8988T (cell line): ENCODE measurements around the gene CALCOCO1.
"Not testable (repeated sequence)": the region's sequence is repeated elsewhere in the genome, so short reads cannot be mapped to it uniquely, and the experiment has no call there.

Experiments used
- DNase-seq: peaks from one replicate; pipeline ENCODE4 v3.0.0; 2011

Gene CALCOCO1, protein sequence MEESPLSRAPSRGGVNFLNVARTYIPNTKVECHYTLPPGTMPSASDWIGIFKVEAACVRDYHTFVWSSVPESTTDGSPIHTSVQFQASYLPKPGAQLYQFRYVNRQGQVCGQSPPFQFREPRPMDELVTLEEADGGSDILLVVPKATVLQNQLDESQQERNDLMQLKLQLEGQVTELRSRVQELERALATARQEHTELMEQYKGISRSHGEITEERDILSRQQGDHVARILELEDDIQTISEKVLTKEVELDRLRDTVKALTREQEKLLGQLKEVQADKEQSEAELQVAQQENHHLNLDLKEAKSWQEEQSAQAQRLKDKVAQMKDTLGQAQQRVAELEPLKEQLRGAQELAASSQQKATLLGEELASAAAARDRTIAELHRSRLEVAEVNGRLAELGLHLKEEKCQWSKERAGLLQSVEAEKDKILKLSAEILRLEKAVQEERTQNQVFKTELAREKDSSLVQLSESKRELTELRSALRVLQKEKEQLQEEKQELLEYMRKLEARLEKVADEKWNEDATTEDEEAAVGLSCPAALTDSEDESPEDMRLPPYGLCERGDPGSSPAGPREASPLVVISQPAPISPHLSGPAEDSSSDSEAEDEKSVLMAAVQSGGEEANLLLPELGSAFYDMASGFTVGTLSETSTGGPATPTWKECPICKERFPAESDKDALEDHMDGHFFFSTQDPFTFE

DNA sequence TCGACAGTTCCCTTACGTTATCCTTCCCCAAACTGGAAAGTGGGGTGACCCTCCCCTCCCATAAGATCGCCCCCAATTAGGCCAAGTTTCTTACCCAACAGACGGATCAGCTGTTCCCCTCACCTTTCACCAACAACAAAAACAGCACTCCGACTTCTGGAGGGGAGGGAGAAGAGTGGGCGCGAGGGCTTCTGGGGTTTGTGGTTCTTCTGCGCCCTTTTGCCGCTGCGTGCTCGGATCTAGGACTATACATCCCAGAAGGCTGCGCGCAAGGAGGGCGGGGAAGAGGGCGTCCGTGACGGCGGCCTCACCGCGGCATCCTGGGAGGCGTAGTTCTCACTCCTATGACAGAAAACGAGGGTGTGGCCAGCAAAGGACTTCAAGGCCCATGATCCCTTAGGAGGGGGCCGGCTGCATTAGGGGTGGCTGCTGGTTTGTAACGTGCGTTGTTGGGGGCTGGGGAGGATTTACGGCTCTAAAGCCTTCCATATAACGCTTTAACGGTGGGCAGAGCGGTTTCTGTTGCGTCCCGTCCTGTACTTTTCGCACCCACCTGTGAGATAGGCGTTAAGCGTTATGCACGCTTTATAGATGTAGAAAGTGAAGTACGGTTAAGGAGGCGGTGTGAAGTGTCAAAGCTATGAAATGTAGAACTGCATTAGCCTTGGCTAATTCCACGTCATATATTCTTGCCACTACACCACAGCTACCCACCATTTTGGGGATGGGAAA is at the start of gene CALCOCO1:
Gene CALCOCO1, minus strand, starts transcription at position 143 of the 732 bp plus-strand sequence. CDS start 2,210 bp downstream, outside the sequence.
- DNase-seq = peak; percentile 90

DNA sequence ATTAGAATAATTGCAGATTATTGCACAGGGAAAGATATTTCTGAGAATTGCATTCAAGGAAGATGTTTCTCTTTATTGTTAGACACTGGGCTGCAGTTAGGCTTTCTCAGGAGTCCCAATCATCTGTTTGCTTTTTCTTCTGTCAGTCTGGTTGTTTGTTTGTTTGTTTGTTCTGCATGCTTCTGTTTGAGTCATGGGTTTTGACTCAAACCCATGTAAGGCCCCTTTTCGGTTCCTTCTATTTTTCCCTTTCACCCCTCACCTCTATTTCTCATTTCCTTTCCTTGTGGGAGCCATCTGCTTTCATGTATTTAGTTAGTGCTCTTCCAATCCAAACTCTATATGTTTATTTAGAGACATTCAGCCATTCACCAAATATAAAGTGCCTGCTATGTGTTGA is 49.6 kb upstream of the CALCOCO1 start:
- DNase-seq = no peak

DNA sequence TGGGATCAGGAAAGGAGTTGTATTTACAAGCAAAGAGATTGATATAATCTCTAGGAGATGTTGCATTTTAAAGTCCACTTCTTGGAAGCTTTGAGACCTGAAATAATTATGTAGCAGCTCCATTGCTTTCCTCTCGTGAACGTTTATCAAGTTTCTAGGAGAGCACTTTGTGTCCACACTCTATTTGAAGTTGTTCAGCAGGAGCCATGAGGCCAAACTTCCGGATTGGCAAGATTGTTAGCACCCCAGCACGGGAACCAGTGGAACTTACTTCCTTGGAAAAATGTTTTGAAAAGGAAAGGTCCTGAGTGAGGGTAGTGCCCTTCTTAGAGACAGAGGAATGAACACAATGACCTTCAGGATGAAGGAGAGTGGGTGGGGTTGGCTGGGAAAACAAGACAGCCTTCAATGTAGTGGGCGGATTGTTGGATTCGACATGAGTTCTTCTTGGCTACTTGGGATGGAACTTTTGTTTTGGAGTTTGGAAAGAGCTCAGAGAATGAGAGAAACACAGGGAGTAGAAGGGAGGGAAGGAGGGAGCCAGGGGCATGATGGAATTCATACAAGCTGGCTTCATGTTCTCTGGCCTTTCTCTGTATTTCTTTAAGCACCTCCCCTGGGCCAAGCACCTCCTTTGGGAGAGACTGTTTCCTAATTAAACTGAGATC is 48.4 kb upstream of the CALCOCO1 start:
- no peak for DNase-seq

DNA sequence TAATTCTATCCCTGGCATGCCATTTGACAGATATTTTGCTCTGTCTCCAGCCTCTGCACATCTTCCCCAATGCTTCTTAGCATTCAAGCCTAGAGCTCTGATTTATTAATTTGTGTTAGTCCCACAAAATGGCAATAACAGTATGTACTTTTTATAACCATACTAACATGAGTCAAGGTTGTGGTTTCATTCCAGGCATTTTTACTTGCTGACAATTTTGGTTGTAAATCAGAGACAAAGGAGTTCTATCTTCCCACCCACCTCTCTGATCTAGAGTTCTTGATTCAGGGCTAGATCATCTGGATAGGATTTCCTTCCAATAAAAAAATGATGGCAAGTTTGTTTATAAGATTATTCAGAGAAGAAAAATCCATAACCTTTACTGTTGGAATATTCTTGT is 43.0 kb upstream of the CALCOCO1 start:
- DNase-seq = no peak

DNA sequence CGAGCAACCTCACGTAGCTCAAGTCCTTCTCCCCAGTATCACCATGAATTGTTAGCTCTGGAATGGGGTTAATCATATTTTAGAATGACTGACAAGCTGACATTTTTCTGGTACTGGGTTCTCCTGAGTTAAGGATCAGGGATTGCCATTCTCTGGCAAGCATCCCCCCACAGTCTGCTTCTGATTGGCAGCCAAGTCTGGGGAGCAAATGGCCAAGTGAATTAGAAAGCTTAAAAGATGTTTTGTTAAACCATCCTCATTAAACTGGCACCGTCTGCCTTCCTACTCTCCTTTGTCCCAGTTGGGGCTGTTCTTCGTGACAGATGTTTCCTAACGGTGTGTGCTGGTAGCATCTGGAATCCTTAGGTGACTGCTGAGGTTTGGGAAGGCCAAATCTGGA is 41.7 kb upstream of the CALCOCO1 start:
- no peak for DNase-seq

DNA sequence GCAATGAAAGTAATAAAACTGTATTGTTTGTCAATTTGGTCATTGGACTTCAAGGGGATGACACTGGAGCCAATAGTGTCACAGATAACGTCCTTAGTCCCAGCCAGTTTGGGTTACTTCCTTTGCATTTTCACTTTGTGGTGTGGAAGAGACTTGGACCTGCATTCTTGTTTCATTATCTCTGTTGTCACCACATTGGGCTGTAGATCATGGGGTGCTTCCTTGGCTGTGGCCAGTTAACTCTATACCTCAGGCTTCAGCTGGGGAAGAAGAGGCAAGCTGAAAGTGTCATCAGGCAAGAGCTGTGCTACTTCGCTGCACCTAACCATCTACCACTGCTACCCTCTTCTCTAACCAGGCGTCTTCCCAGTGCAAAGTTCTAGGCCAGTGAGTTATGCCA is 39.6 kb upstream of the CALCOCO1 start:
- no peak for DNase-seq

DNA sequence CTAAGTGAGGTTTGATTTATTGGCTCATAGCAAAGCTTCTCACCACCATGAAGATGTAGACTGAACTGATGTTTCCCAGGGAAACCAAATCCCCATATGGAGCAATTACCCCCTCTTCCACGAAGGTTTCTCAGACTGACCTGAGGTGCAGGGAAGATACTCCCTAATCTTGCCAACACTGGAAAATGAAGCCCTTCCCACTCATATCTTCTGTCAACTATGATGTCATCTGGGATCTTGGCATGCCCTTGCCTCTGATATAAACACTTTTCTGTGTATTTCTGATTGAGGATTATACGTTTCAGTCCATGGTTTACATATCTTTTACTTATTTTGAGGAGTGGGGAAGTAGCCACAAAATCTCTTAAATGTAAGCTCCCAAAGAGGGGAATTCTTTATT is 38.6 kb upstream of the CALCOCO1 start:
- DNase-seq = no peak

DNA sequence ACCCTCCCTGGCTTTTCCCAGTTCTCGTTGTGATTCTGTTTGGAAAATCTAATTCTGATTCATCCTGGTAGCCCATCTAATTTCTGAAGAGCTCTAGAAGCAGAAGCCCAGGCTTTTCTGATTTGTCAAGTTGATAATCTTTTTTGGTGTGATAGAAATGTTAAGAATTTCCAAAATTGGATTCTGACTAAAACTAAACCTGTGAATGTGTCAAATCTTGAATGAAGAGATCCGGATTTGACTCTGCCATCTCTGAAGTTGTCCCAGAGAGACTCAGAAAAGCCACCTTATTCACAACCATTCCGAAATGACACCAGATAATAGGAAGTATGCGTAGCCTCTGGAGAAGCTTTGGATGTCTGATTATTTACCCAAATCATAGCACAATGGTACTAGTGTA is 37.4 kb upstream of the CALCOCO1 start:
- DNase-seq = no peak

DNA sequence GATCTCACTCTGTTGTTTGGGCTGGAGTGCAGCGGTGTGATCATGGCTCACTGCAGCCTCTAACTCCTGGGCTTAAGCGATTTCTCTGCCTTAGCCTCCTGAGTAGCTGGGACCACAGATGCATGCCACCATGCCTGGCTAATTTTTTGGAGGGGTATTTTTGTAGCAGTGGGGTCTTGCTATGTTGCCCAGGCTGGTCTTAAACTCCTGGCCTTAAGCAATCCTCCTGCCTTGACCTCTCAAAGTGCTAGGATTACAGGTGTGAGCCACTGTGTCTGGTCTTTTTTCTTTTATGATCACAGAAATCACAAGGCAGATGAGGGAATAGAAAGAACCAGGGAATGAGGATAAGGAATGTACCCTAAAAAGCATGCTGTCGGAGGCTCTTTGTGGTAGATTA is 35.5 kb upstream of the CALCOCO1 start:
- DNase-seq = not testable (repeated sequence)

DNA sequence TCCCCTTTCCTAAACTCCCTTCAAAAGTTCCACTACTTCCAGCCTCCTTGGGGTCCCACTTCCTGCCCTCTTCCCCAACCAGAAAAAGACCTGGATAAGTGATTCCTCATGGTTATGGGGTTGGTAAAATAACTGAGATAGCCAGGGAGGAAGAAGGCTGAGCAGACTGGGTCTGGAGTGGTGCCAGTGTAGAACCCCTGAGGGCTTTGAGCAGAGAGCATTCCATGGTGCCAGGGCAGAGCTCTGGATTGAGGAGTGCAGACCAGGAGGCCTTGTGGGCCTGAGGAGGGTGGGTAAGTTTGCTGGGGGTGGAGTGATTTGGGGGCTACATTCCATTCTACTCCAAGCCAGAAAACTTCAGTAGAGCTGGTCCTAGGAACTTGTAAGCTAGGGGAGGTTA is 34.1 kb upstream of the CALCOCO1 start:
- DNase-seq = no peak

DNA sequence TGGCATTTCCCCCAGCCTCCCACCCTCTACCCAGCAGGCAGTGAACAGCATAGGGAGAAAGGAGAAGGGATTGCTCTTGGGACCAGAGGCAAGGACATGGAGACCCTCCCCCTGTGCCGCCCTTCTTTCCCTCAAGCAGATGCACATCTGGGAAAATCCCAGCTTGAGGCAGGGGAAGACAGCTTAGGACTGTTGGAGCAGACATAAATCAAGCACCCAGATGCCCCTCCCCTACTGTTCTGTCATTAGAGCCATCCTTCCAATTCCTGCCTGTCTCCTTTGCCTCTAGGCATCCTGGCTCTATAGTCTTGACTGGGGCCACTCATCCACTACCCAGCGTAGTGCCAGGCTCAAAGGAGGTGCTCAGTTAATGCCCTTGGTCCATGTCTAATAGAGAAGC is 32.0 kb upstream of the CALCOCO1 start:
- no peak for DNase-seq

DNA sequence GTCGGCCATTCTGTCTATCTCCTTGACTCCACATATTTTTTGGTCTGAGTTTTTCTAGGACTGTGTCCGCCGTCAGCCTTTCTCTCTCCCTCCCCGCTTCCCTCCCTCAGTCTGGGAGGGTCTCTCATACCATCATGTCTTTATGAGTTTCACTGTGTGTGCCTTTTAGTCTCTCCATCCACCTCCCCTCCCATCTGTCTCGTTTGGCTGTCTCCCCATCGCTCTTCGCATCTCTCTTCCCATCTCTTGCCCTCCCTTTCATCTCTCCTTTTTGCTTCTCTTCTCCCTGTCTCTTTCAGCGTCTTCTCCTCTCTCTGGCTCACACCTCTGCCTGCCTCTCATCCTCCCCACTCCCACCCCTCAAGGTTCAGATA is 31.5 kb upstream of the CALCOCO1 start:
- DNase-seq = no peak

DNA sequence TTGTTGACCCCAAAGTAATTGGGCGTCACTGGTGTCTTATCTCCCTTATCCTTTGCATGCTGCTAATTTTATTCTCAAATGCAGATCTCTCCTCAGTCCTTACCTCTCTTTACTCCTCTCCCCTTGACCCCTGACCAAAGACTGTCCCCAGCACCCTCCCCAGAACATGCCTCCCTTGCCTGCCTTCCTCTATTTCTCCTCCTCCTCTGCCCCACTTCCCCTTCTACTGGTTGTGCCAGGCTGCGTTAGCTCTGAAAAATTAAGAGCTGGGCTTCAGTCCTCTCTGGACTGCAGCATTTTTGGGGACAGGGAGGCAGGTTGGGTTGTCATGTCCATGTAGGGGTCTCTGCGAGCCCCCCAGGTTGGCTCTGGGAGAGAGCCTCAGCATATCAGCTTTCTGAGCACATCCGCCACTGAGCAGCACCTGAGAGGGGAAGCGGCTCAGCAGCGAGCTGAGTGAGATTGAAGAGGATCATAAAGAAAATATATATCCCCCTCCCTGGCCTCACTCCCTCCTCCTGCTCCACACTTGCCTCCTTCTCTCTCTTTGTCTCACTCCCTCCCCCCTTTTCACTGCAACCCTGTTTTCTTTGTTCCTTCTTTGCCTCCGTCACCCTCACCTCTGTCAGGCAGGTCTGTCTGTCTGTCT is 31.0 kb upstream of the CALCOCO1 start:
- DNase-seq = no peak

DNA sequence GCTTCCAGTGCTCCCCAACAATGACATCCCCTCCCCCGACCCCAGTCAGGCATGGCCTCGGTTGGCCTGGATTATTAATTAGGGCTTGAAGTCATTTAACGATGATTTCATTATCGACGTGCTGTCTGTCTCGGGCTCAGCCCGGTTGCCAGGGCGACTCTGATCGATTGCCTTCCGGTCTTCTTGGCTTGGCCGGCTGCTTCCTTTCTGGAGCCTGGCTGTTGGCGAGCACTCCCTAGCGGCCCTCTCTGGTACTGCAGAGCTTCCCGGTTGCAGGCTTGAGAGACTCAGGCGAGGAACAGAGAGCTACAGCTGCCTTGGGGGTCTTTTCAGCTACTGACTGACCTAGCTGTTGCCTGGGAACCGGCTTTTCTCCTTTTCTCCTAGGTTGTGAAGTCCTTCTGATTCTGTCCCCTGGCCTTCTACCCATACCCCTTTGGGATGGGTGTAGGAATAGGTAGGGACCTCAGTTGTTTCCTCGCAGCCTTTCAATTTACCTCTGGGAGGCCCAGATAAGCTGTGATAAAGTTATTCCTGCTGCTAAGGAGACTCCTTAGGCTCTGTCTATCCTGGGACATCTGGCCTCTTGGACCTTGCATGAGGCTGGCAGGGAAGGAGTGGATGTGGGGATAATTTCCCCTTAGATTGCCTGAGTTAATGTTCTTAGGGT is 30.0 kb upstream of the CALCOCO1 start:
- peak; percentile 81 for DNase-seq

DNA sequence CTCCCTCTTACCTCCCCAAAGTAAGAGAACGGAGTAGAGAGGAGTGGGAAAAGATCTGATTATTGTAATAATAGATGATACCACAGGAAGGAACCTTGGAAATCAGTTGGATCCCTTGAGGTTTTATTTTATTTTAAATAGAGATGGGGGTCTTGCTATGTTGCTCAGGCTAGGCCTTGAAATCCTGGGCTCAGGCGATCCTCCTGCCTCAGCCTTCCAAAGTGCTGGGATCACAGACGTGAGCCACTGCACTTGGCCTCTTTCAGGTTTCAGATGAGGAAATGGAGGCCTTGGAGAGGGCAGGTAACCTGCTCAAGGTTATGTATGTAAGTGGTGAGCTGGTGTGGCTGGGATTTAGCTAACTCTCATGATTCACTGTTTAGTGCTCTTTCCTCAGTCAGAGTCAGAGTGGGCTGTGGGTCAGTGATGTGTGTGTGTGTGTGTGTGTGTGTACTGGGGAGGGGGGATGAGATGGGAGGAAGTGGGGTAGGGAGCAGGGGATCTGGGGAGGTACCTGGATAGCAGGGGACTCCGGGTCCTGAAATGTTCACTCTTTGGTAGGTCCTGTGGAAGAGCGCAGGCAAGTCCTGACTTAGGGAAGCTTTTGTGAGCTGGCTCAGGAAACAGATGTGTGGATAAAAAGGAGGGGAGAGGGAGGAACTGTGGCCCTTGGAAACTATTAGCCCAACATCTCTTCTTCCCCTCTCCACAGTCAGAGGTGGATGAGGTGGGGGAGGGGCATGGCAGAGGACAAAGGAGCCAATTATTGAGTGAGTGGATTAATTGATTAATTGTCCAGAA is 29.2 kb upstream of the CALCOCO1 start:
- DNase-seq = no peak

DNA sequence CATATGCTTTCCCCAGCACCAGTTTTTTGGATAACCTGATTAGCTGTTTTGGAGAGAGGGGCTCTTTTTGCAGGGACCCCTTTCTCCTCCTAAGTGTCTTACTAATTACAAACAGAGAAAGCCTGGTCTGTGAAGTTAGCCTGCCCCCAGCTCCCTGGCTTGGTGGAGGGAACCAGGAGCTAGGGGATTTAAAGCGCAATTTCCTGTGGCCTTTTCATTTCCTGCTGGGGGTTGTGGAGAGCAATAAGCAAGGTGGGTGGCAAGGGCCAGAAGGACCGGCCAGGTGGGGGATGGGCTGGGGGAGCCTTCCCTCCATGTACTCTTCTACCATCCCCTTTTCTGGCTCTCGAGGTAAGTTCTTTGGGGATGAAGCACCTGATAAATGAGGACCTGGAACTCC is 28.6 kb upstream of the CALCOCO1 start:
- no peak for DNase-seq

DNA sequence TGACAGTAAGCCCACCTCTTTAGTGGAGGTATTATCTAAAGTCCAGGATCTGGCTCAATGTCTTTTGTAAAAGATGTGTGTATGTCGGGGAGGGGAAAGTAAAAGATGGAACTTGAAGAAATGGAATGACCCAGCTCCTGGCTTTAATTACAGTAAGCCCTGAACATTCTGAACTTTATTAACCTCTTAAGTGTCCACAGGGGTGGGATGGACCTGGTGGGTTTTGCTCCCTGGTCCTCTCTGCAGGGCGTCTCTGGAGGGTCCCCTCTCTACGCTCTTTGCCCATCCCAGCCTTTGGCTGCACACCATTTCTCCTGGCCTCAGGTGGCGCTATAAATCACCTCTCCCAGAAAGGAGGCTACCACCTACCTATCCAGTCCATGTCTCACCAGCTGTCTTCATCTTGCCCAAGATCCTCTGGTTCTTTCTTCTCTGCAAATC is 28.2 kb upstream of the CALCOCO1 start:
- no peak for DNase-seq

DNA sequence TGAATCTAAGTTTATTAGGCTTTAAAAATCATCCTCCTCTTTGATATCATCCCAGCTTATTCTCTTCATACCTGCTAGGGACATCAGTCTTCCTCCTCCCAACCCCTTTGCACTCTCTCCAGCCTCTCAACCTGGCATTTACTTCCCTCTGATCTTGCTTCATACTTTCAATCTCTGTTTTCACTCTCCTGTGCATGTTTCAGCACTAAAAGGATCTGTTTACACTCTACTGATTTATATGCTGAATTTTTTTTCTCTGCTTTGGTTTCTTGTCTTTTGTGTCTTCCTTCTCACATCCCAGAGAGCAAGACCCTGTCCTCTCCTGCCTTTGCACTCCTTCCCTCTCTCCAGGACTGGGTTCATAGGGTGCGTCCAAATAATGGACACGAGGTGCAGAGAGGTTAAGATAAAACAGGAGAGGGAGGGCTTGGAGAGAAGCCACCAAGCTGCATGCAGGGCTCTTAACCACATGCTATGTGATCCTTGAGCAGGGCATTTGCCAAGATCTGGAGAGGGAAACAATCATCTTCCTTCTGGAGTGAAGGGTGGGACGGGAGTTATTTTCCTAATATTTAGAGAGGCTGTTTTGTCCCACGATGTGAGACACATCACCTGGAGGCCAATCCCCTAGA is 27.5 kb upstream of the CALCOCO1 start:
- DNase-seq = no peak

DNA sequence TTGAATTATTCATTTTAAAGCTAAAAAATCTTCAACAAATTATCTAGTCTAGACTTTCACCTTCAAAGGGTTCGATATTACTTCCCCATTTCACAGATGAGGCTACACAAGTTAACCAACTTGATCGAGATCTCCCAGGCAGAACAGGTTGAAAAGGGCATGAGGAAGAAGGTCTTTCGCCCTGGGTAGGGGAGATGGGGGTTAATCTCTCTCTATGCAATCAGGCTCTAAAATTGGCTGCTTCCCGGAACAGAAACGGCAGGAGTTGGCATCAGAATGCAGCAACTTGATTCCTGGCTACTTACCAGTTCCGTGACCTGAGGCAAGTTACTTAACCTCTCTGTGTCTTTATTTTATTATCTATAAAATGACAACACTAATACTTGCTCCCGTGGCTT is 26.9 kb upstream of the CALCOCO1 start:
- DNase-seq = no peak

DNA sequence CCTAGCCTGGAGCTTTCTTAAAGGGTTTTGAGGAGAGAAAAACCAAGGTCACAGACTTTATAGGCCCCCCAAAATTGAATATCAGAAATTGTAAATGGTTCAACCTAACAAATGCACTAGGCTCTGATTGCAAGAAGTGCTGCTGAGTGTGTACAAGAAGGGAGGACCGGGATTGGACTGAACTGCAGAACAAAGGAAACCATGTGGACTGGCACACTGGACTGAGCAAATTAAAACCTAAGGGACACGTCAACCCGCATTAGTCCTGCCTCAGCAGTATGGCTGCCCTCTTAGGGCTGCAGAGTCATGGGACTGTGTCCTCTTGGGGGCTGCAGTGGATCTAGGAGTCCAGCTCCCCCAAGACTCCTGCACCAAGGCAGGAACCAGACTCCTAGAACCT is 25.4 kb upstream of the CALCOCO1 start:
- DNase-seq = no peak

DNA sequence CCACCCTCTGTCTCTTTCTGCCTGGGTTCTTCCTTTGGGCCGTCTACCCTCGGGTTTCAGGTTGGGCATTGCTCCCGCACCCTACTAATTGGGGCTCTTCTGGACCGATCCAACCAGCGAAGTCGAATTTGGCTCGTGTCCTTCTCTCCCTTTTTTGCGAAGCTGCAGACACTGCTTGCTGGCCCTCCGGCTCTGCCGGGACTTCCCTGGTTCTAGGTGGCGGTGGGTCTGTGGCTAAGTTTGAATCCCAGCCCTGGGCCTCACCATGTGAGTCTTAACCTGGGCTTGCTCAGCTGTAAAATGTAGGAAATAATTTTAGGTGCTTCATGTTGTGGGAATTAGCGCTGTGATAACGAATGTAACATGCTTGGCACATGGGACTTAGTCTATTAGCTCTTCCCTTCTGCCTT is 24.9 kb upstream of the CALCOCO1 start:
- DNase-seq = no peak
